Pulmonary artery endothelial cell (primary cell): ENCODE measurements around the gene SMG6. TPM values are rescaled to one million over a fixed set of nuclear protein-coding genes. Genes with fewer than 3 reads are reported as not detected.

Experiments used
- DNase-seq: peaks from one replicate; pipeline ENCODE4 v3.0.0-alpha.2; 2011; ENCODE audit warnings: low read depth, low spot score
- total RNA-seq: library from RNA; depleted of rRNA; stranded (reverse); fragments of >200 nt; gene quantifications from 2 replicates; pipeline ENCODE4 v1.2.3, GENCODE V29; 2014

SMG6 gene
- total RNA-seq, 1 donor from 2014 or later: 24.9 TPM

DNA sequence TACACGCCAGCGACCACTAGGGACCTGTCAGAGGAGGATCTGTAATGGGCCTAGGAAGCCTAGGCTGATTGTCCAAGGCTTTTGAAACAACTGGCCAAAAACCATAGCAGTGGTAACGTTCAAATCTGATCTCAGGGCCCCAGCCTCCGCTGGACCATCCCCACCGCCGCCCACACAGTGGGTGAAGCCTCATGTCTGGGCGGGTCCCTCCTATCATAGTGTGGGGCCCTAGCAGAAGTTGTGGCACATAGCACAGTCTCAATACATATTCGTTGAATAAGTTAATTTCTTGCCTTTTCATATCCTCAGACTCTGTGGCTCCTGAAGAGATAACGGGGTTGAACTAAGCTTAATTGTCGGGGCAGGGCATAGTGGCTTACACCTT is 272.8 kb downstream of the SMG6 start:
- no peak for DNase-seq

DNA sequence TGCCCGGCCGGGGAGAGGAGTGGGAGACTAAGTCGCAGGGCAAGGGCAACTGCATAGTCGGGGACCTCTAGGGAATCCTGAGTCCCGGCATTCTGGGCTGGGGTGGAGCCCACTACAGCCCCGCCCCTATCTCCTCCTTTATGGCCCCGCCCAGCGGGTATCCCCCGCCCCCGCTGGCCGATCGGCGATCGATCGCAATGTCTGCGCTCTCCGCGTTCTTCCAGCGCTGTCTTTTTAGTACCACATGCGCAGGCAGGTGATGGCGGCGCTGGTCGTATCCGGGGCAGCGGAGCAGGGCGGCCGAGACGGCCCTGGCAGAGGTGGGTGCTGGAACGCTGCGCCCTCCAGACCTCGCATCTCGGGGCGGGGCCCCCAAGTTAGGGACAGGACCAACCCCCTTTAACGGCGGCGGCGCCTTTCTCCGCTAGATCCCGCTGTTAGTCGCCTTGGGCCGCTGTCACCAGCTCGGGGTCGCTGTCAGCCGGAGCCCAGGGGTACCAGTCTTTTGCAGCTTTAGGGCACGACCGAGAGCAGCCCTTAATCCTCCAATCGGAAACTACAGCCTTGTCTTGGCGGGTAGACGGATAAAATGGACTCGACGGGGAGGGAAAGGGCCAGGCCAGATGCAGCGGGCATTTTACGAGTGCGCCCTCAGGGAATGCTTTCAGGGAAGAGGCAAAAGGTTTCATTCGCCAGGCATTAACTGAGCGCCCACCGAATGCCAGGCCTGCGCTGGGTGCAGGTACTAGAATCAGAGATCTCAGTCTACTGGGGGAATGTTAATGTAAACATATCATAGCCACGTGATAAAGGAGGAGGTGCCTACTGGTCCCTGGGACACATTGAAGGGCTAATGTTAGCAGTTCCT is 273.4 kb downstream of the SMG6 start, which contains the start of gene DPH1:
DPH1 (plus strand) TSS at position 243 of the 868 bp plus-strand sequence; CDS start at position 260, 17 bp downstream.
- DNase-seq: peak; percentile 75

DNA sequence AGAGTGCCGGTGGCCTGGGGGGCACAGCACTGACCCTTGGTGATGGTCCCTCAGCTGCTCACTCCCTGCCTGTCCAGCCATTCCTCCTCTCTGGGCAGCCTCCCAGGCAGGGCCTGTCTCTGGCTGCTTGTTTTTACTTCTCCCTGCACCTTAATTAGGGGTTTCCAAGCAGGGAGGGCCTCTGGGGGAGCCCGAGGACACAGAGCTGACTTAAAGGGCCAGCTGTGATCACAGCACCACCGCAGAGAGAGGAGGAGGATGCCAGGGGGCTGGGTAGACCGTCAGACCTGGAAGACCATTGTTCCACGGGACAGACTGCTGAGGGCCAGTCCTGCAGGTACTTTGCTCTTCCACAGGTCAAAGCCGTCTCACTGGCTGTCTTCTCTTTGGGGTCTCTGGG is 274.8 kb downstream of the SMG6 start:
- no peak for DNase-seq

DNA sequence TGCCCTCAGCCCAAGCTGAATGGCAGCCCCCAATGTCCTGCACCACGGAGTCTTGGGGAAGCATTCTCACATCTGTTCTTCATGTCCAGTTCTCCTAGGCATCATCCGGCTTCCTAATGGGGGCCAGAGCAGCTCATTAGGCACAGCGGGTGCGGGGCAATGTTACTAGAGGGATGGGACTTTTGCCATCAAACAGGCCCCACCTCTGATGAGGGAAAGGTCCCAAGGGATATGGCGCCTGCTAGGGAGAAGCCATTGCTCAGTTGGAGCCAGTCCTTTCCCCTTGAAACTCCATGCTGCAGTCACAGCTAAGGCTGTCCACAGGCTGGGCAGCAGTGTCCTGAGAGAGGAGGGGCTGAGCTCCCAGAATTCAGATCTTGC is 275.4 kb downstream of the SMG6 start:
- no peak for DNase-seq

DNA sequence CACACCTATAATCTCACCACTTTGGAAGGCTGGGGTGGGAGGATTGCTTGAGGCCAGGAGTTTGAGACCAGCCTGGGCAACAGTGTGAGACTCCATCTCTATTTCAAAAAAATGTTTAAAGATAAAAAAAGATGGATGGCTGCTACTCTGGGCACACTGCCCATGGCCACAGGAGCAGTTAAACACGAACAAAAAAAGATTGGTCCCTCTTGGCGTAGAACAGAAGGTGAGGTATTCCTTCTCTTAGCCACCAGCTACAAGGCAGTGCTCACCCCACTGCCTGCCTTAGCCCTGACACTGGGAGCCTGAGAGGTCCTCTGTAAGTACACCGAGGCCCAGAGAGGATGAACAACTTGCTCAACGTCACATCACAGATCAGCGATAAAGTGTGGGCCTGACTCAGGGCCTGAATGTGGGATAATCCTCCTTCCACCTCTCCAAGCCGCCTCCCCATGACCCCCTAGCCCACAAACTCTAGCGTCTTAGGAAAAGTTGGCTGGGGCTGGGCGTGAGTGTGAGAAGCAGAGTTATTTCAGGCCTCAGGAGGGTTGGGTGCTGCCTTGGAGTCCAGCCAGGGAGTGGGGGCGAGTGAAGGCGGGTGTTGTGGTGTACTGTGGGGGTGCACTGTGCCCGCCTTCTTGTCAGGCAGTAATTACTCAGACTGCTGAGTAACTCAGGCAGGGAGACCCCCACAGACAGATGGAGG is 275.9 kb downstream of the SMG6 start:
- no peak for DNase-seq

DNA sequence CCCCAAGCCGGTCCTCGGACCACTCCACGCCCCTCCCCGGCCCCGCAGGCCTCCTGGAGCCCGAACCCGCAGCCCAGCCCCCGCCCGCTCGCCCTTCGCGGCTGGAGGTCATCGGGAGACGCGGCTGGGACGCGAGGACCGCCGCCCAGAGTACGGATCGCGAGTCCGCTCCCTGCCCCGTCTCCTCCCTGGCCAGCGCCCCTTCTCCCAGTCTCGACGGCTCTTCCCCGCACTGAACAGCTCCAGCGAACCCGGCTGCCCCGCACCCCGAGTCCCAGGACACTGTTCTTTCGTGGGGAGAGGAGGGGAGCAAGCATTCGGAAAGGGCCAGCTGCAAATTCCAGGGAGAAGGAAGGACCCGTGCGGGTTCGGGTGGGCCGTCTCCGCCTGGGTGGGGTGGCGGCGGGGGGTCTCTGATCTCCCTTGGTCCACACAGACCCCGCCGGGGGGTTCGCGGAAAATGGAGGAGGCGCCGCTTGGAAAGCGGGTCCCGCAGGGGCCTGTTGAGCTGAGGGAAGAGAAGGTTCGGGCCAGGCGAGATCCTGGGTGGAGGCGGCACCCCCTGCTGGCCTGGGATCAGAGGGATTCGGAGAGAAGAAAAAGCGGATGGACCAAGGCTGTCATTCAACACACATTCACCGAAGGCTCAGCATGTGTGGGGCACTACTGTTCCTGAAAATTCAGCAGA is 277.8 kb downstream of the SMG6 start:
- DNase-seq: no peak

DNA sequence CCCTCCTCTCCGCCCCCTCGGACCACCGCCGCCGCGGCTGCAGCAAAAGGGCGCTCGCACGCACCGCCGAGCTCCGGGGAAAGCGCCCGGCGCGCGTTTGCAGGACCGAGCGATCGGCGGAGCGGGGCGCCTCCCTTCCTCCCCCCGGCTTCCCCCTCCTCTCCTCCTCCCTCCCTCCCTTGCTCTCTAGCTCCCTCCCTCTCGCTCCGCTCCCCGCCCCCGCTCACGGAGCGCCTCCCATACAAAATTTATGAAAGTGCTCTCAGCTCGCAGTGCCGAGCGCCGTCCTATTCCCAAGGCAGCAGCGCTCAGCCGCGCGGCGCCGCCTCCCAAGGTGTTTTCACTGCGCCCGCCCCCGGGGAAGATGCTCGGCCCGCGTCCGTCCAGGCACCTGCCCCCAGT is 278.4 kb downstream of the SMG6 start, which contains the start of gene RTN4RL1:
RTN4RL1 (minus strand) TSS at position 115 of the 402 bp plus-strand sequence. CDS start 469 bp downstream, outside the sequence.
- DNase-seq: no peak

DNA sequence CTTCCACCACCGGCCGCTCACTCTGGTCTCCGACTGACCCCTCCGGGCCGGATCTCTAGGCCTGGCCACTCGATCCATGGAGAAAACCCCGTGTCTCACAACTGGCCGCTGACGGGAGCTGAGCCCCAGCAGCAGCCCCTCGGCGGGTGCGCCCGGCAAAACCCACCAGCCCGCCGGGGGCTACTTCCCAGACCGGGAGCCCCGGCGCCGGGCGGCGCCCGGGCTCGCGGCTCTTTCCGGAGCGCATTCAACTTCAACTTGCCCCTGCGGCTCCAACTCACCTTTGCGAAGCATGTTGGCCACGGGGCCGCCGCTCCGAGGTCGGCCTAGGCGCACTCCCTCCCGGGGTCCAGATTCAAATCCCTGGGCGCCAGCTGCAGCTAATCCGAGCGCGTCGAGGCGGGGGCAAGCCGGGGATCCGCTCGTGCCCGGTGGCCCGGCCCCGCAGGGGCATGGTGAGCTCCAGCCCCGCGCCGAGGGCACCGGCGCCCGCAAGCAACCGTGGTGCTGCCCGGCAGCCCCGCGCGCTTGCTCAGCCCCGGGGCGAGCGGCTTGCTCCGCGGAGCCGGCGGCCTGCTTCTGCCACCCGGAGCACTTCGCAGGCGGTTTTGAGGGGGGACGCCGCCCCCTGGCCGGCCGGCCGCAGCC is 278.9 kb downstream of the SMG6 start:
- no peak for DNase-seq

DNA sequence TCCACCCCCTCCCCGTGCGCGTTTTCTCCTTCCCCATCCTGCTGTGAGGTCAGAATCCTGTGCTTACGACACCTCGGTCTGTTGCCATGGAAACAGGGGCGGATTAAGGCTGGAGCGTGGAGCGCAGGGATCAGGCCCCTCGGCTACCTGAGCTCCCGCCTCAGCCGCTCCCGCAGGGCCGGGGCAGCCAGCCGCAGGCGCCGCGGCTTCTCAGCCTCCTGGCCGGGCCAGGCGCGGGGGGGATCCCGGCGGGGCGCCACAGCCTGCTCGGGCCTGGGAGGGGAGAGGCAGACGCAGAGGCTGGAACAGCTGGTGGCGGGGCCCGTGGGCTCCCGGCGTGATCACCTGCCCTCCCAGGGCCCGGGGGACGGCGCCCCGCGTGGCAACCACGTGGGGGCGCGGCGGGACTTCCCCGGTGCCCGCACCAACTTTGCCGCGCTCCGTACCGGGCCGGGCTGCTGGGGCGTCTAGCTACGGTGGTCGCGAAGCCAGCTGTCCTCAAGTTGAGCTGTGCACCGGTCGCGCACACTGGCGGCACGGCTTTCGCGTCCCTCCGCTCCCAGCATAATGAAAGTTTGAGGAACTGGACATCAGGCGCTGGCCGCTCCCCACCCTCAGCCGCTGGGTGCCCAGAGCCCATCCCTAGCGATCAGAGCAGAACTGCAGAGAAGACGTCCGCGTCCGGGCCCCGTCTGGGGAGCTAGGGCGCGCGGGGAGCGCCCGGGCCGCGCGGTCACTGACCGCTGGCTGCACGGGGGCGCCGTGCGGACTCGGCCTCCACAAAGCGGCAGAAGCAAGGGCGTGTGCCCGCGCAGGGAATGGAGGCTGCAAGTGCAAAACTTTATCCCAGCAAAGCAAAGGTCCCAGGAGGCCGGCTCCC is 279.7 kb downstream of the SMG6 start:
- DNase-seq: no peak

DNA sequence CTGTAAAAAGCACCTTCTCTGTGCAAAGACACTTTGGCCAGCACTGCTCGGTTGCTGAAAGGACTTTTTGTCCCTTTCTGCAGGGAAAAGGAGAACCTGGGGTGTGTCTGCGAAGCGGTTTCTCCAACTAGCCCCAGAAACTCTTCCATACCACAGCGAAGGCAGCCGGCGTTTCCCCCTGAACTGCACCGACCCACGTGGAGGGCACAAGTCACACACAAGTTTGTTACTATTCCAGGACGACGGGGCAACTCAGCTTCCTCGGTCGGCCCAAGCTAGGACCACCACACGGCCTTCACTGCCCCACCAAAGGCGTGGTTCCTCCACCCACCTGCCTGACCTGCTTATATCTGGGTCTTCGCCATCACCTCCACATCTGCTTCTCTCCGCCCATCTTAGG is 280.3 kb downstream of the SMG6 start:
- DNase-seq: no peak

DNA sequence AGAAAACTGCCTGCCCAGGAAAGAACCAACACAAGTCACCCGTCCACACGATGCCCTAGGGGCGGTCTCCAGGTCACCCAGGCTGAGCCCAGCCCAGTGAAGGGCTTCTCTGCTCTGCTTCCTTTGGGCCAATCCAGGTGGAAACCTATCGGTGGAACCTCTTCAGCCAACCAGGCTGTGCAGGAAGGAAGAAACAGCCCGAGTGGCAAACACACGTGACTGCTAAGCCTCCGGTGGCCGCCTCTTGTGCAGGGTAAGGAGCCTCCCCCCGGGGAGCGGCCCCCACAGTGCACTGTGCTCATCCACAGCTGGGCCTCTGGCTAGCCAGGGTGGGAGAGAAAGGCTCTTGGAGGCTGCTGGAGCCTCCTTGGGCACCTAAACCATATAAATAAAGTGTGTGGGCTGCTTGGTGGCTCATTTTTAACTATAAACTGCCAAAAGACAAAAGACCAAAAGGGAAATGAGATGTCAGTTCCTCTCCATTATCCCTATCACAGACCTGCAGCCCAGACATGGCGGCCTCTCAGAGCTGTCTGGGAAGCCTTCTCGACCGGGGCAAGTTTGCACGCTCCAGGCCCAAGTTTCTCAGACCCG is 280.8 kb downstream of the SMG6 start:
- DNase-seq: no peak

DNA sequence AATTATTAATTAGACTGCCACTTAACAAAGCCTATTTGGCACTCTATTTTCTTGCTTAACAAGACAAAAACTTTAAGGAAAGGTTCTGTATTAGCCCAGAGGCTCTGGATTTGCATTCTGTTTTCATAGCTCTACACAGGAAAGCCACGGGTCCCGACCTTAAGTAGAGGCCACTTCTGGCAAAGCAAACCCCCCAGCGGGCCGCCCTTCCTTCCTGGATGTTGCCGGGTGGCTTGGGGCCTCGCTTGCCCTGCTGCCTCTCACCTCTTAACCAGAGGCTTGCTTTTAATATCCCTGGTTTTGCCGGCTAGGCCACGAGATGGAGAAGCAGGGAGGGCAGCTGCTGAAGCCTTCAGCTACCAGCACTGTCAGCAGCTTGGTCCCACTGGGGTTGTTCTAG is 282.9 kb downstream of the SMG6 start:
- no peak for DNase-seq

DNA sequence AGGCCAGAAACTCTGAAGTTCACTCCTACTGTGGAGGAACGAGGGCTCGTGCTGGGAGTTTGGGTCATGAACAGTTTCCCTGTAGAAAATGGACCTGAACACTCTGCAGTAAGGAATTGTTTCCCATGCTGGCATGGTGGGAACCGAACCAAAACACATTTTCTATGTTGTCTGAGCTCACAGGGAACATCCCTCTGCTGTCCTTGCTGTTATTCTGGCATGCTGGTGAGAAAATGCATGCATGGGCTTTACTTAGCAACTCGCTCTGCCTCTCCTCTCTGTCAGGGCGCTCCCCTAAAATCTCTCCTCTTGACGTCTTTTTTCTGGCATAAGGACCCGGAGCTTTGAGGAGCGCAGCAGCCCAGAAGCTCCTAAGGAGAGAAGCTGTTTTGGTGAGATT is 283.9 kb downstream of the SMG6 start:
- no peak for DNase-seq

DNA sequence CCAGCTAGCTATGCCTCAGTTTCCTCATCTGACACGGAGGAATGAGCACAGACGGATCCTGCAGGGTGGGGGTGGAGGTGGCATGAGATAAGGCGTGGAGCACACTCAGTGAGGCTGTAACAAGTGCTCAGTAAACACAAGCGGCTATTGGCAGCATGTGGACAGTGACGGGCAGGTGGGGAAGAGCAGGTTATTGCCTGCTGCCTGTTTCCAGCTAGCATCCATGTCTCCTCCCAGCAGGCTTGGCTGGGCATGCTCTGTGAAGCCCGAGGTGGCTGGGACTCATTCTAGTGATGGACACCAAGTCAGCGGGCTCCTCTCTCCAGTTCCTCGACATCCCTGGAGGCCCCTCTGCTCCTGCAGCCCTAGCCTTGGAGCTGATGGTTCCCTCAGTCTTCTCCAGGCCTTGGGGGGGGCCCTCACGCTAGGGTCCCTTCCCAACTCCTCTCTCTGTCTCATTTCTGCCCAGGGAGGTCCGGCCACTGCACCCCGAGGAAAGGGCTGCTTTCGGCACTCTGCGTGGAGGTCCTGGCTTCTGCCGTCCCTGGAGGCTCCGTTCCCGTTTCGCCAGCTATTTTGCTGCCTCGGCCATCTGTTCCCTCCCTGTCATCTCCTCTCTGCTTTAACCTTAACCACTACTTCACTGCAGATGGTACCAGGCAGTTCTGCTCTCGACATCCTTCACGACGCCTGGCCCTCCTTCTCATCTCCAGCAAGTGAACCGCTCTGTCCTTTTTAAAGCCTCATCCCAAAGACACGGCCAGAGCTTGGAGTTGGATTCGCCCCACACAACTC is 284.7 kb downstream of the SMG6 start:
- no peak for DNase-seq

DNA sequence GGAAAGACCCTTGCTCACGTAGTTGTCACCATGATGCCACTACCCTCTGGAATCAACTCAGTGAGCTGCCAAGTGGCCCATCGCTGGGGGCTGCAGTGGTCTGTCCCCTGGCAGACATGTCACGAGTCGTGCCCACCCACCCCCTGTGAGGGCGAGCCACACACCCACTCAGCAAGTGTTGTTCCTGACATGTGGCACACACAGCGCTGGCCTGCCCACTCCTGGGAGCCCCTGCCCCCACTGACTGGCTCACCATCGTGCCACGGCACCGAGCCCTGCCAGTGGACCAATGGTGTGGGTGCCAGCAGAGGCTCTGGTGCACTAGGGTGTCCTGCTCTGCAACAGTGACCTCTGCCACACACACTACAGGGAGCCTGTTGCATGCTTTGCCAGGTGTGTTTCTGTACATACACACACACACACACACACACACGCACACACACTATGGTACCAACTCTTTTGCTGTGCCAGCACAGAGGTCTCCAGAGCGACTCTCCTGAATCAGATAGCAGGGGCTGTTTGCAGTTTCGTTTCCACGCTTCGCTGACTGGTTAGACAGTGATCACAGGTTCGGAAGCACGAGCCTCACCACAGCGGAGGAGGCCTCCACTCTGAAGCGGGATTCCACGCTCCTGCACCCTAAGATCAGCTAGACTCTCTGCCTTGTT is 286.2 kb downstream of the SMG6 start:
- DNase-seq: no peak

DNA sequence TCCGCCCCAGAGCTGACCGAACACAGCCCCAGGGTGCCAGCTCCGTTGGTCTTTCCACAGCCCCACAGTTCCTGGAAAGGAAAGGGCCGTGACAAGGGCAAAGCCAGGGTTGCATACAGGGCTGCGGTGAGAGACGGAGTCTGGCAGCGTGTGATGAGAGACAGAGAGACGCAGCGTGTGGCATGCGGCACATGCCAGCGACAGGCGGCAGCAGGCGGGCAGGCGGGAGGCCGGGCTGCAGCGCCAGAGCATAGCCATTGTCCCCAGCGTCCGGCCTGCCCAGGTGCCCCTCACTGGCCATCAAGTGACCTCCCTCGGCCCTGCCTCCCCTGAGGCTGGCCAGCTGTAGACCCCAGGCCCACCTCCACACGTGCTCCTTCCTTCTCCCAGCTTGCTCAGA is 287.1 kb downstream of the SMG6 start:
- no peak for DNase-seq

DNA sequence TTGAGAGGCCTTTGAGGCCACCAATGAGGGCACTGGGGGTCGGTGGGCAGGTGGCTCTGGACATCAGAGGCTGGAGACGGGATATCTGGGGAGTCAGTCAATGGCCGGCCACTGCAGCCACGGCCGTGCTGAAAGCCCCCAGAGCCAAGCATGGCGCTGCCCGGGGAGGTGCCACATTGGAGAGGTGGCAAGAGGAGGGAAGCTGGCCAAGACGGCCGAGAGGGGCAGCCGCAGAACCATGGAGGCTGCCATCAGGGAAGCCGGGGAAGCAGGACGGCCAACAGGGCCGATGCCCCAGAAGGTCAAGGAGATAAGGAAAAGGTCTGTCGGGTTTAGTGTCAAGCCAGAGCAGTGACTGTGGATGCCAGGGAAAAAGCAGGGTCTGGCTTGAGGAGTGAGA is 288.3 kb downstream of the SMG6 start:
- DNase-seq: no peak

DNA sequence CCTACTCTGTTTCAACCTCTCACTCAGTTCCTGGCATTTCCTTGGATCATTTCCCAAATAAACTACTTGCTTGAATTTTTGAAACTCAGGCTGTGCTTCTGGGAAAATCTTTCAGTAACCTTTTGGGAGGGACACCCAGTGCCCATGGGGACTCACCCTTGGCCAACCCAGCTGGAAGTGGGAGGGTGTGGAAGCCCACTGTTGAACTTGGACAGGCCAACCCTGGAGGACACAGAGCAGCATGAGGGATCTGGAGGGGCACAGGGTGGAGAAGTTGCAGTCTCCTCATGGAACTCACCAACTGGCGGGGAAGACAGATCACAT is 289.6 kb downstream of the SMG6 start:
- DNase-seq: no peak
